IMR-90 (cell line): ENCODE data around the gene EPS8. TPM values are rescaled to one million over a fixed set of nuclear protein-coding genes. Genes with fewer than 3 reads are reported as not detected.

Experiments used
- ATAC-seq: fragments of 200-7000 bp; cut with Tn5 transposase; 2 replicates; pipeline ENCODE4 v1.9.1; 2020; ENCODE audit warnings: low read depth, mild to moderate bottlenecking, moderate library complexity
- BruUV-seq: library from RNA; stranded (reverse); fragments of 400-500 nt; replicated peaks from 2 replicates; lab custom pipeline; 2021; lab: Mats Ljungman, UMichigan
- CTCF ChIA-PET: fragments of 300-600 bp; formaldehyde crosslinking; extraction: SDS; loops from one replicate; lab custom pipeline; 2021; ENCODE audit warnings: antibody characterized with exemption; lab: Yijun Ruan, JAX
- POLR2A ChIA-PET: fragments of 300-600 bp; sonication (Branson Sonifier 250); formaldehyde crosslinking; loops from one replicate; lab custom pipeline; 2022; ENCODE audit warnings: antibody characterized with exemption; ENCODE audit not compliant: unreplicated experiment; lab: Charles Lee
- DNase-seq: peaks from one replicate; pipeline ENCODE4 v3.0.0; 2013
- H2AFZ ChIP-seq: replicated peaks from 2 replicates; pipeline ENCODE3; 2013; ENCODE audit warnings: low read length, mild to moderate bottlenecking; ENCODE audit not compliant: poor library complexity
- H2AK5ac ChIP-seq: 2 replicates; pipeline ENCODE4 v1.6.1; 2013; ENCODE audit warnings: low read depth, low read length, inconsistent platforms
- H2AK9ac ChIP-seq: replicated peaks from 2 replicates; pipeline ENCODE3; 2013; ENCODE audit warnings: mild to moderate bottlenecking, low read depth, low read length, moderate library complexity; ENCODE audit not compliant: poor library complexity
- H2BK120ac ChIP-seq: 2 replicates; pipeline ENCODE4 v1.6.1; 2013; ENCODE audit warnings: low read depth, low read length, inconsistent platforms
- H2BK15ac ChIP-seq: 3 replicates; pipeline ENCODE4 v1.6.1; 2013; ENCODE audit warnings: low read depth, low read length, inconsistent platforms
- H2BK20ac ChIP-seq: 2 replicates; pipeline ENCODE4 v1.6.1; 2013; ENCODE audit warnings: low read depth, mild to moderate bottlenecking, inconsistent platforms, low read length, moderate library complexity
- H2BK5ac ChIP-seq: 2 replicates; pipeline ENCODE4 v1.6.1; 2013; ENCODE audit warnings: mild to moderate bottlenecking, low read depth, low read length, inconsistent platforms; ENCODE audit not compliant: poor library complexity, severe bottlenecking
- H3K14ac ChIP-seq: replicated peaks from 2 replicates; pipeline ENCODE4 v1.6.1; 2013; ENCODE audit warnings: low read depth, low read length, inconsistent platforms
- H3K18ac ChIP-seq: 2 replicates; pipeline ENCODE4 v1.6.1; 2013; ENCODE audit warnings: low read depth, low read length, control low read depth
- H3K23ac ChIP-seq: 2 replicates; pipeline ENCODE4 v1.6.1; 2013; ENCODE audit warnings: low read depth, low read length, inconsistent platforms
- H3K27ac ChIP-seq: 2 replicates; pipeline ENCODE4 v1.5.1; 2013; ENCODE audit warnings: mild to moderate bottlenecking, control low read depth, low read length; ENCODE audit not compliant: insufficient read depth
- H3K27me3 ChIP-seq: 2 replicates; pipeline ENCODE4 v1.6.1; 2013; ENCODE audit warnings: low read length; ENCODE audit not compliant: control insufficient read depth, insufficient read depth
- H3K36me3 ChIP-seq: 2 replicates; pipeline ENCODE4 v1.6.1; 2013; ENCODE audit warnings: low read length, mixed read lengths; ENCODE audit not compliant: control insufficient read depth, insufficient read depth
- H3K4ac ChIP-seq: 2 replicates; pipeline ENCODE4 v1.6.1; 2013; ENCODE audit warnings: low read depth, low read length, inconsistent platforms
- H3K4me1 ChIP-seq: 2 replicates; pipeline ENCODE4 v1.6.1; 2013; ENCODE audit warnings: low read length, mixed read lengths; ENCODE audit not compliant: control insufficient read depth, insufficient read depth
- H3K4me2 ChIP-seq: 2 replicates; pipeline ENCODE4 v1.6.1; 2013; ENCODE audit warnings: low read depth, mild to moderate bottlenecking, control low read depth, low read length, moderate library complexity
- H3K4me3 ChIP-seq: 2 replicates; pipeline ENCODE4 v1.5.1; 2013; ENCODE audit warnings: low read depth, mild to moderate bottlenecking, control low read depth, low read length, moderate library complexity; ENCODE audit not compliant: insufficient read depth
- H3K56ac ChIP-seq: 2 replicates; pipeline ENCODE4 v1.6.1; 2013; ENCODE audit warnings: low read length, inconsistent platforms; ENCODE audit not compliant: insufficient read depth; ENCODE audit errors: extremely low read depth
- H3K79me1 ChIP-seq, 2 experiments: 2 replicates each; pipeline ENCODE4 v1.6.1; 2013; ENCODE audit warnings: low read length in 2 of 2, inconsistent platforms in 1 of 2, low read depth in 1 of 2
- H3K9ac ChIP-seq: 2 replicates; pipeline ENCODE4 v1.6.1; 2013; ENCODE audit warnings: low read depth, low read length, control low read depth
- H3K9me1 ChIP-seq: 2 replicates; pipeline ENCODE4 v1.6.1; 2013; ENCODE audit warnings: low read length, inconsistent platforms; ENCODE audit not compliant: insufficient read depth
- H3K9me3 ChIP-seq: 2 replicates; pipeline ENCODE4 v1.6.1; 2013; ENCODE audit warnings: low read length; ENCODE audit not compliant: control insufficient read depth, insufficient read depth
- H4K20me1 ChIP-seq: 2 replicates; pipeline ENCODE4 v1.6.1; 2013; ENCODE audit warnings: low read length, inconsistent platforms; ENCODE audit not compliant: insufficient read depth
- H4K5ac ChIP-seq: 2 replicates; pipeline ENCODE4 v1.6.1; 2013; ENCODE audit warnings: mild to moderate bottlenecking, low read depth, low read length, control low read depth
- H4K8ac ChIP-seq, 2 experiments: 2 replicates each; pipeline ENCODE4 v1.6.1; 2013; ENCODE audit warnings: low read depth in 2 of 2, low read length in 2 of 2, control low read depth in 1 of 2, inconsistent platforms in 1 of 2
- H4K91ac ChIP-seq: 2 replicates; pipeline ENCODE4 v1.6.1; 2013; ENCODE audit warnings: low read depth, low read length, inconsistent platforms; ENCODE audit not compliant: insufficient read depth
- BHLHE40 ChIP-seq: fragments of 150-350 bp; IDR thresholded peaks from 2 replicates; pipeline ENCODE4 v1.6.1; 2016; ENCODE audit warnings: mild to moderate bottlenecking, low read depth, low read length
- WGBS, 2 experiments: methylation state at CpG; one replicate each; pipeline versions ENCODE4 v1.1.5 to v1.1.7; 2013; ENCODE audit warnings: missing lambda C conversion rate in 2 of 2; ENCODE audit not compliant: insufficient read length in 1 of 2; ENCODE audit errors: extremely low coverage in 2 of 2; 5-methylcytosine and 5-hydroxymethylcytosine counted together
- dilution Hi-C: fragments of 300-500 bp; cut with HindIII; formaldehyde crosslinking; loops from one replicate; pipeline ENCODE4 v1.14.3; 2018; ENCODE audit warnings: low sequenced_read_pairs; ENCODE audit not compliant: unreplicated experiment
- in situ Hi-C: fragments of 300-500 bp; cut with MboI; formaldehyde crosslinking; loops from 3 replicates; pipeline ENCODE4 v1.14.3; 2019; ENCODE audit warnings: low sequenced_read_pairs, inconsistent platforms, mixed read lengths
- intact Hi-C: fragments of 100-400 bp; cut with micrococcal nuclease; formaldehyde crosslinking; loops from 2 replicates; pipeline ENCODE4 v1.10.0; 2022
- polyA plus RNA-seq, 3 experiments: library from polyadenylated mRNA; depleted of rRNA; stranded (reverse); fragments of >200 nt; gene quantifications; 2 replicates each; pipeline ENCODE4 v1.2.3, GENCODE V29; 2012; ENCODE audit warnings: low replicate concordance in 1 of 3
- total RNA-seq: library from RNA; depleted of rRNA; stranded (reverse); fragments of >200 nt; gene quantifications from 2 replicates; pipeline ENCODE4 v1.2.3, GENCODE V29; 2012
- TF ChIP-seq, protein P1 (sequence below): fragments of 150-350 bp; IDR thresholded peaks from 2 replicates; pipeline ENCODE4 v1.6.1; 2017; ENCODE audit warnings: mild to moderate bottlenecking, antibody characterized with exemption, low read length, low read depth

Gene EPS8
- total and polyA plus RNA-seq, 2 of the 4 experiments (the other 2 are of a cell fraction): 45.1 to 104 TPM

DNA sequence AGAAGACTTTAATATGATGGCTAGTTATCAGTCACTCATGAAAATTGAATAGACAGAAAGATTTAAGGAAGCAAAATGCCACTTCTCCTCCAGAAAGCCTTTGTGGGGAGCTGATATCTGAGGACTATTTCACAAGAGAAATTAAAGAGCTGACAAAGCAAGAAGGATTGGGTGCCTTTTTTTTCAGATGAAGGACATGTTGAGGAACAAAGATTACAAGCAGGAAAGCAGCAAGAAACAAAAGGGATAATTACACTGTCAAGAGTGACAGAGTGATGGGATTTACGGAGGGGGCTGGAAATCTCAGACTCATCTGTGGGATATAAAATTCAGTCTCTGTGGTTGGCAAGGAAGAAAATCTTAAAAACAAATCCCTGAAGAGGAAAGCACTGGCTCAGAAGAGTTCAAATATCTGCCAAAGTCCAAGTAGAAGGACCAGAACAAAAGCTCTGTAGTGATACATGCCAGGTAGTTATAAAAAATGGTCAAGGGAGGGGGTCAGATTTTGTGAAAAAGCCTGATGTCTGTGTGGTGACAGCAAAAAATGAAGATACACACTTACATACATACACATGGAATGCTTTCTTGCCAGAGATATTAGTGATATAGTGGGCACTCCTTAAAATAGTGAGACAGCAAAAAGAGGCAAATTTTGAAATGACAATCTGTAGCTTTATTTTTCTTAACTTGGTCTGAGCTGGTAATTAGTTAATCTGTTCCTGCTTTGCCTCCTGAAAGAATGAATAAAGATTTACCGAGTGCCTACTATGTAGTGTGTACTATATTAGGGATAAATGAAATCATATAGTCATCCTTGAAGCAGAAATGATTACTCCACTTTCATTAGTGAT, 62.9 kb downstream of the EPS8 start:
- Histone ChIP-seq H2AK9ac (no peak overlapping the region), H4K5ac (no peak overlapping the region), H2BK5ac (no peak overlapping the region), H3K9me3 (no peaks in the 10 kb centered on the region), H3K79me1 (peaks cover 12 to 43% of the 10 kb centered on the region in 2 experiments), H3K18ac (no peak overlapping the region; the same call in 1 of the 2 replicates), H4K8ac (peak overlapping the region in 1 of 2 experiments; percentile 29; a peak in 1 of 4 replicates), H3K4me3 (no peak overlapping the region), H2BK120ac (0 out of 2 replicates have a peak overlapping the region, but pooled peaks have one; percentile 0), H4K20me1 (no peaks in the 10 kb centered on the region), H3K27ac (no peak overlapping the region), H3K9me1 (no peaks in the 10 kb centered on the region), H3K14ac (peak overlapping the region; percentile 59), H2AK5ac (no peak overlapping the region), H3K27me3 (no peaks in the 10 kb centered on the region), H2AFZ (no peak overlapping the region), H2BK15ac (0 out of 3 replicates have a peak overlapping the region, but pooled peaks have one; percentile 7), H4K91ac (no peak overlapping the region), H3K4me1 (peaks cover 12% of the 10 kb centered on the region), H3K4ac (peak overlapping the region; percentile 3; the same call in 1 of the 2 replicates), H3K56ac (no peak overlapping the region), H3K23ac (0 out of 2 replicates have a peak overlapping the region, but pooled peaks have one; percentile 61), H3K9ac (no peak overlapping the region), H2BK20ac (peak overlapping the region; percentile 40; the same call in 1 of the 2 replicates), H3K4me2 (no peak overlapping the region), H3K36me3 (no peaks in the 10 kb centered on the region)
- dilution Hi-C loops (no loop called here), in situ Hi-C loops (no loop called here), intact Hi-C loops (no loop called here)
- TF ChIP-seq, protein P1, sequence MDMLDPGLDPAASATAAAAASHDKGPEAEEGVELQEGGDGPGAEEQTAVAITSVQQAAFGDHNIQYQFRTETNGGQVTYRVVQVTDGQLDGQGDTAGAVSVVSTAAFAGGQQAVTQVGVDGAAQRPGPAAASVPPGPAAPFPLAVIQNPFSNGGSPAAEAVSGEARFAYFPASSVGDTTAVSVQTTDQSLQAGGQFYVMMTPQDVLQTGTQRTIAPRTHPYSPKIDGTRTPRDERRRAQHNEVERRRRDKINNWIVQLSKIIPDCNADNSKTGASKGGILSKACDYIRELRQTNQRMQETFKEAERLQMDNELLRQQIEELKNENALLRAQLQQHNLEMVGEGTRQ: no peak
- no peak for TF ChIP-seq BHLHE40
- no peak for ATAC-seq
- ChIA-PET POLR2A (no interaction called here), CTCF (no interaction called here)
- DNase-seq: no peak
- no TSS peak for BruUV-seq
- WGBS, 2 experiments: 80% methylated on average over 1 of the region's 2 CpGs; no CpG with 5 or more reads in 1 of the 2 experiments
